K562 (cell line): ENCODE results near the gene ACTR3C. TPM values are rescaled to one million over a fixed set of nuclear protein-coding genes. Genes with fewer than 3 reads are reported as not detected.

Experiments
- CTBP1 ChIP-seq: fragments of 450-650 bp; IDR thresholded peaks from 2 replicates; pipeline ENCODE4 v1.6.1; 2016; ENCODE audit warnings: borderline replicate concordance
- E2F3 ChIP-seq: fragments of 250-450 bp; sonication (Bioruptor Pico); IDR thresholded peaks from 2 replicates; pipeline ENCODE4 v1.4.0; 2020; ENCODE audit warnings: mild to moderate bottlenecking
- MIER1 ChIP-seq: fragments of 450-650 bp; IDR thresholded peaks from 2 replicates; pipeline ENCODE4 v1.6.1; 2016; ENCODE audit warnings: antibody characterized with exemption, mild to moderate bottlenecking, low read depth
- NR3C1 ChIP-seq: sonication (generic); formaldehyde crosslinking; IDR thresholded peaks from 2 replicates; pipeline ENCODE4 v1.8.1; 2022; ENCODE audit warnings: missing genetic modification reagents
- RCOR1 ChIP-seq, 2 experiments: IDR thresholded peaks; 2 replicates each; pipeline ENCODE4 v1.6.1; 2012; ENCODE audit warnings: low read depth in 2 of 2, low read length in 2 of 2, borderline replicate concordance in 1 of 2, improper control_type of control experiment in 1 of 2
- SMAD4 ChIP-seq: fragments of 250-450 bp; sonication (Bioruptor Pico); conservative IDR thresholded peaks from 2 replicates; pipeline ENCODE4 v1.8.0; 2021; ENCODE audit warnings: inconsistent platforms, mild to moderate bottlenecking, moderate library complexity
- SMARCE1 ChIP-seq: fragments of 450-650 bp; IDR thresholded peaks from 2 replicates; pipeline ENCODE4 v1.7.1; 2016; ENCODE audit warnings: mild to moderate bottlenecking
- ZC3H8 ChIP-seq: fragments of 450-650 bp; IDR thresholded peaks from 2 replicates; pipeline ENCODE4 v1.6.1; 2017
- ZNF12 ChIP-seq: sonication (generic); formaldehyde crosslinking; IDR thresholded peaks from 2 replicates; pipeline ENCODE4 v1.4.0; 2020; ENCODE audit warnings: mild to moderate bottlenecking, missing genetic modification reagents
- polyA plus RNA-seq, 8 experiments: library from polyadenylated mRNA; depleted of rRNA in 4 of 8; stranded (reverse) in 5 of 8; unstranded in 3 of 8; fragments of >200 nt; fragmentation: Nextera tagmentation in 2 of 8; fragmentation: Illumina TruSeq in 1 of 8; extraction: Ambion mirVana in 2 of 8; extraction: Trizol in 1 of 8; gene quantifications; 2 replicates each; pipeline versions ENCODE4 v1.2.1 to v1.2.3, GENCODE V29; 2011 to 2014; ENCODE audit warnings: inconsistent platforms in 1 of 8, missing spikeins in 1 of 8
- total RNA-seq, 7 experiments: library from RNA; depleted of rRNA in 6 of 7; stranded (reverse); fragments of >200 nt in 6 of 7; fragmentation: Illumina TruSeq in 2 of 7; extraction: Trizol in 2 of 7; gene quantifications; 2 replicates each; pipeline versions ENCODE4 v1.2.1 to v1.2.3, GENCODE V29; 2011 to 2021; ENCODE audit warnings: low replicate concordance in 1 of 7
- TF ChIP-seq, protein P1 (sequence below): fragments of 450-650 bp; IDR thresholded peaks from 2 replicates; pipeline ENCODE4 v1.6.1; 2016; ENCODE audit warnings: low read depth
- TF ChIP-seq, protein P2 (sequence below): sonication (generic); formaldehyde crosslinking; IDR thresholded peaks from 2 replicates; pipeline ENCODE4 v1.8.1; 2023; ENCODE audit warnings: mild to moderate bottlenecking, missing genetic modification reagents
- TF ChIP-seq, protein P3 (sequence below): fragments of 450-650 bp; formaldehyde crosslinking; IDR thresholded peaks from 2 replicates; pipeline ENCODE4 v1.4.0; 2022; ENCODE audit warnings: mild to moderate bottlenecking, moderate library complexity
- TF ChIP-seq, protein P4 (sequence below): fragments of 450-650 bp; IDR thresholded peaks from 2 replicates; pipeline ENCODE4 v1.6.1; 2016; ENCODE audit warnings: borderline replicate concordance

The ACTR3C gene
- total and polyA plus RNA-seq, 9 of the 15 experiments (the other 6 are each of a cell fraction or from before 2014, with no cell fraction given): 9.0 to 35.4 (median 13.3) TPM

DNA sequence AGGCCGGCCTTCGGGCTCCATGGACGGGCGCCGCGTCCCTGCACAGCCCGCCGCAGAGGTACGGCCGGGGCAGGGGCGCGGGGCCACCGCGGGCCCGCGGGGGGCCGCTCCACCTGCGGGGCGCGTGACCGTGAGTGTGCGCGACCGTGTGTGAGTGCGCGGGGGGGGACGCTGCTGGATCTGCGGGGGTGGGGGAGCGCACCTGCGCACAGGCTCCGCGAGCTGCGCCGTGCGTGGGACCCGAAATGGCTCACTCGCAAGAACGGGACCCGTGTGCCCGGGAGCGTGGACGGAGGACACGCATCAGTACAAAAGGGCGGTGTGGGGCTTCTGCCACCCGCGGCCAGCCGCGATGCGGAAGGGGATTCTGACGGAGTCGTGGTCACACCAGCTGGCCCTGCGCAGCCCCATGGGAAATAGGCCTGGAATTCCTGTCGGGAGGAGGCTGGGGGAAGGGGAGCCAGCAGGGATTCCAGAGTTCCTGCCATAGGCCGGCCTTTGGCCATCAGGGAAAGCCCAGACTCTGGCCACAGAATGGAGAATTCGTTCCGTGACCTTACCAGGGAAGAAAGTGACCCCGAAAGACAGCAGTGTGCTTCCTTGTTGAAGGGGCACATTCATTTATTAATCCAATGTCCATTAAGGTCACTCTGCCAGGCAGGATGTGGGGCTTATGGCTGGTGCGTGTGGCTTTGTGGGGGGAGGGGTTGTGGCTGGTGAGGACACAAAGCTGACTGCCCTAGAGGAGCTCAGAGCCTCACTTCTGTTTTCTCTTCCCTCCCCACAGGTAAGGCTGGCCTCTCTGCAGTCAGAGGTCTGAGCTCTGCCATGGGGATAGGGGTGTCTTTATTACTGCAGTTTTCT is 45.8 kb upstream of the ACTR3C start (continued):
- TF ChIP-seq SMARCE1 (peak; percentile 77; the same call in 1 of the 2 replicates), ZNF12 (CRISPR knock-in tag) (0 out of 2 replicates have a peak, but pooled peaks have one; percentile 50), CTBP1 (0 out of 2 replicates have a peak, but pooled peaks have one; percentile 7), SMAD4 (CRISPR knock-in tag) (no peak), RCOR1 (IDR thresholded peaks at IDR 0.05; ENCODE audit: borderline replicate concordance in 1 of 2, low read depth in 2 of 2, low read length in 2 of 2) (0 out of 4 replicates have a peak, but pooled peaks of 1 of the 2 experiments have one; percentile 2), MIER1 (peak; percentile 67; the same call in 1 of the 2 replicates), E2F3 (CRISPR knock-in tag) (no peak), ZC3H8 (no peak), NR3C1 (CRISPR knock-in tag) (peak; percentile 9; the same call in 1 of the 2 replicates)
- TF ChIP-seq, protein P1, sequence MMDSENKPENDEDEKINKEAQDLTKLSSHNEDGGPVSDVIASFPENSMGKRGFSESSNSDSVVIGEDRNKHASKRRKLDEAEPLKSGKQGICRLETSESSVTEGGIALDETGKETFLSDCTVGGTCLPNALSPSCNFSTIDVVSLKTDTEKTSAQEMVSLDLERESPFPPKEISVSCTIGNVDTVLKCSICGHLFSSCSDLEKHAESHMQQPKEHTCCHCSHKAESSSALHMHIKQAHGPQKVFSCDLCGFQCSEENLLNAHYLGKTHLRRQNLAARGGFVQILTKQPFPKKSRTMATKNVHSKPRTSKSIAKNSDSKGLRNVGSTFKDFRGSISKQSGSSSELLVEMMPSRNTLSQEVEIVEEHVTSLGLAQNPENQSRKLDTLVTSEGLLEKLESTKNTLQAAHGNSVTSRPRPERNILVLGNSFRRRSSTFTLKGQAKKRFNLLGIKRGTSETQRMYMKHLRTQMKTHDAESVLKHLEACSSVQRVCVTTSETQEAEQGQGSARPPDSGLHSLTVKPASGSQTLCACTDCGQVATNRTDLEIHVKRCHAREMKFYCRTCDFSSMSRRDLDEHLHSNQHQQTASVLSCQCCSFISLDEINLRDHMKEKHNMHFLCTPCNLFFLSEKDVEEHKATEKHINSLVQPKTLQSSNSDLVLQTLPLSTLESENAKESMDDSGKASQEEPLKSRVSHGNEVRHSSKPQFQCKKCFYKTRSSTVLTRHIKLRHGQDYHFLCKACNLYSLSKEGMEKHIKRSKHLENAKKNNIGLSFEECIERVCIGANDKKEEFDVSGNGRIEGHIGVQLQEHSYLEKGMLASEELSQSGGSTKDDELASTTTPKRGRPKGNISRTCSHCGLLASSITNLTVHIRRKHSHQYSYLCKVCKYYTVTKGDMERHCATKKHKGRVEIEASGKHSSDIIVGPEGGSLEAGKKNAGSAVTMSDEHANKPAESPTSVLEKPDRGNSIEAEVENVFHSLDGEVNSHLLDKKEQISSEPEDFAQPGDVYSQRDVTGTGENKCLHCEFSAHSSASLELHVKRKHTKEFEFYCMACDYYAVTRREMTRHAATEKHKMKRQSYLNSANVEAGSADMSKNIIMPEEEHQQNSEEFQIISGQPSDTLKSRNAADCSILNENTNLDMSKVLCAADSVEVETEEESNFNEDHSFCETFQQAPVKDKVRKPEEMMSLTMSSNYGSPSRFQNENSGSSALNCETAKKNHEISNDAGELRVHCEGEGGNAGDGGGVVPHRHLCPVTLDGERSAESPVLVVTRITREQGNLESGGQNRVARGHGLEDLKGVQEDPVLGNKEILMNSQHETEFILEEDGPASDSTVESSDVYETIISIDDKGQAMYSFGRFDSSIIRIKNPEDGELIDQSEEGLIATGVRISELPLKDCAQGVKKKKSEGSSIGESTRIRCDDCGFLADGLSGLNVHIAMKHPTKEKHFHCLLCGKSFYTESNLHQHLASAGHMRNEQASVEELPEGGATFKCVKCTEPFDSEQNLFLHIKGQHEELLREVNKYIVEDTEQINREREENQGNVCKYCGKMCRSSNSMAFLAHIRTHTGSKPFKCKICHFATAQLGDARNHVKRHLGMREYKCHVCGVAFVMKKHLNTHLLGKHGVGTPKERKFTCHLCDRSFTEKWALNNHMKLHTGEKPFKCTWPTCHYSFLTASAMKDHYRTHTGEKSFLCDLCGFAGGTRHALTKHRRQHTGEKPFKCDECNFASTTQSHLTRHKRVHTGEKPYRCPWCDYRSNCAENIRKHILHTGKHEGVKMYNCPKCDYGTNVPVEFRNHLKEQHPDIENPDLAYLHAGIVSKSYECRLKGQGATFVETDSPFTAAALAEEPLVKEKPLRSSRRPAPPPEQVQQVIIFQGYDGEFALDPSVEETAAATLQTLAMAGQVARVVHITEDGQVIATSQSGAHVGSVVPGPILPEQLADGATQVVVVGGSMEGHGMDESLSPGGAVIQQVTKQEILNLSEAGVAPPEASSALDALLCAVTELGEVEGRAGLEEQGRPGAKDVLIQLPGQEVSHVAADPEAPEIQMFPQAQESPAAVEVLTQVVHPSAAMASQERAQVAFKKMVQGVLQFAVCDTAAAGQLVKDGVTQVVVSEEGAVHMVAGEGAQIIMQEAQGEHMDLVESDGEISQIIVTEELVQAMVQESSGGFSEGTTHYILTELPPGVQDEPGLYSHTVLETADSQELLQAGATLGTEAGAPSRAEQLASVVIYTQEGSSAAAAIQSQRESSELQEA: peak; percentile 63; the same call in 1 of the 2 replicates
- TF ChIP-seq, protein P2, sequence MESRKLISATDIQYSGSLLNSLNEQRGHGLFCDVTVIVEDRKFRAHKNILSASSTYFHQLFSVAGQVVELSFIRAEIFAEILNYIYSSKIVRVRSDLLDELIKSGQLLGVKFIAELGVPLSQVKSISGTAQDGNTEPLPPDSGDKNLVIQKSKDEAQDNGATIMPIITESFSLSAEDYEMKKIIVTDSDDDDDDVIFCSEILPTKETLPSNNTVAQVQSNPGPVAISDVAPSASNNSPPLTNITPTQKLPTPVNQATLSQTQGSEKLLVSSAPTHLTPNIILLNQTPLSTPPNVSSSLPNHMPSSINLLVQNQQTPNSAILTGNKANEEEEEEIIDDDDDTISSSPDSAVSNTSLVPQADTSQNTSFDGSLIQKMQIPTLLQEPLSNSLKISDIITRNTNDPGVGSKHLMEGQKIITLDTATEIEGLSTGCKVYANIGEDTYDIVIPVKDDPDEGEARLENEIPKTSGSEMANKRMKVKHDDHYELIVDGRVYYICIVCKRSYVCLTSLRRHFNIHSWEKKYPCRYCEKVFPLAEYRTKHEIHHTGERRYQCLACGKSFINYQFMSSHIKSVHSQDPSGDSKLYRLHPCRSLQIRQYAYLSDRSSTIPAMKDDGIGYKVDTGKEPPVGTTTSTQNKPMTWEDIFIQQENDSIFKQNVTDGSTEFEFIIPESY (CRISPR knock-in tag): peak; percentile 62
- TF ChIP-seq, protein P3, sequence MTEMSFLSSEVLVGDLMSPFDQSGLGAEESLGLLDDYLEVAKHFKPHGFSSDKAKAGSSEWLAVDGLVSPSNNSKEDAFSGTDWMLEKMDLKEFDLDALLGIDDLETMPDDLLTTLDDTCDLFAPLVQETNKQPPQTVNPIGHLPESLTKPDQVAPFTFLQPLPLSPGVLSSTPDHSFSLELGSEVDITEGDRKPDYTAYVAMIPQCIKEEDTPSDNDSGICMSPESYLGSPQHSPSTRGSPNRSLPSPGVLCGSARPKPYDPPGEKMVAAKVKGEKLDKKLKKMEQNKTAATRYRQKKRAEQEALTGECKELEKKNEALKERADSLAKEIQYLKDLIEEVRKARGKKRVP: peak; percentile 34; the same call in 1 of the 2 replicates
- TF ChIP-seq, protein P4, sequence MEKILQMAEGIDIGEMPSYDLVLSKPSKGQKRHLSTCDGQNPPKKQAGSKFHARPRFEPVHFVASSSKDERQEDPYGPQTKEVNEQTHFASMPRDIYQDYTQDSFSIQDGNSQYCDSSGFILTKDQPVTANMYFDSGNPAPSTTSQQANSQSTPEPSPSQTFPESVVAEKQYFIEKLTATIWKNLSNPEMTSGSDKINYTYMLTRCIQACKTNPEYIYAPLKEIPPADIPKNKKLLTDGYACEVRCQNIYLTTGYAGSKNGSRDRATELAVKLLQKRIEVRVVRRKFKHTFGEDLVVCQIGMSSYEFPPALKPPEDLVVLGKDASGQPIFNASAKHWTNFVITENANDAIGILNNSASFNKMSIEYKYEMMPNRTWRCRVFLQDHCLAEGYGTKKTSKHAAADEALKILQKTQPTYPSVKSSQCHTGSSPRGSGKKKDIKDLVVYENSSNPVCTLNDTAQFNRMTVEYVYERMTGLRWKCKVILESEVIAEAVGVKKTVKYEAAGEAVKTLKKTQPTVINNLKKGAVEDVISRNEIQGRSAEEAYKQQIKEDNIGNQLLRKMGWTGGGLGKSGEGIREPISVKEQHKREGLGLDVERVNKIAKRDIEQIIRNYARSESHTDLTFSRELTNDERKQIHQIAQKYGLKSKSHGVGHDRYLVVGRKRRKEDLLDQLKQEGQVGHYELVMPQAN: peak; percentile 68
